ENCODE measurements around the gene MAGT1.

The MAGT1 gene

GRCh38 chrX:77930581-77930980, 35.3 kb upstream of the MAGT1 start:
- TF ChIP-seq CTCF (IDR thresholded peaks at IDR 0.05; ENCODE audit: insufficient read depth, low read length, poor library complexity, severe bottlenecking) (no peak), EZH2phosphoT487 (conservative IDR thresholded peaks at IDR 0.05; ENCODE audit: low read length) (no peak)
- H4K20me1 ChIP-seq (ENCODE audit: low read depth, low read length), result no peaks in the 10 kb centered on the region
- no peaks in the 10 kb centered on the region for H3F3A ChIP-seq (ENCODE audit: insufficient read depth)
- H3K36me3 ChIP-seq (ENCODE audit: low read length), result no peaks in the 10 kb centered on the region
- no peak overlapping the region for H3K9ac ChIP-seq (ENCODE audit: low read length)
- H3K4me3 ChIP-seq (ENCODE audit: insufficient read depth, low read length, poor library complexity, severe bottlenecking), result no peak overlapping the region
- no peaks in the 10 kb centered on the region for H3K79me2 ChIP-seq (ENCODE audit: insufficient read depth, low read length)
- H3K9me3 ChIP-seq (ENCODE audit: insufficient read depth, low read length), result no peaks in the 10 kb centered on the region
- no peak overlapping the region for H3K4me2 ChIP-seq (ENCODE audit: low read depth, low read length, poor library complexity, severe bottlenecking)
- H2AFZ ChIP-seq (ENCODE audit: low read depth, low read length, severe bottlenecking), result no peak overlapping the region
- no peak overlapping the region for H3K27ac ChIP-seq (ENCODE audit: low read depth, low read length)
- H3K27me3 ChIP-seq (ENCODE audit: low read length), result no peaks in the 10 kb centered on the region
- no peaks in the 10 kb centered on the region for H3K9me2 ChIP-seq (replicated peaks; ENCODE audit: insufficient read depth, low read length)

GRCh38 chrX:77925764-77926163, 30.5 kb upstream of the MAGT1 start:
- Histone ChIP-seq H3K4me3 (ENCODE audit: insufficient read depth, low read length, poor library complexity, severe bottlenecking) (no peak overlapping the region), H3K4me2 (ENCODE audit: low read depth, low read length, poor library complexity, severe bottlenecking) (peak overlapping the region; percentile 31), H3K9ac (ENCODE audit: low read length) (no peak overlapping the region), H3K9me3 (ENCODE audit: insufficient read depth, low read length) (no peaks in the 10 kb centered on the region), H3K36me3 (ENCODE audit: low read length) (no peaks in the 10 kb centered on the region), H4K20me1 (ENCODE audit: low read depth, low read length) (no peaks in the 10 kb centered on the region), H3K9me2 (replicated peaks; ENCODE audit: insufficient read depth, low read length) (no peaks in the 10 kb centered on the region), H3K27me3 (ENCODE audit: low read length) (no peaks in the 10 kb centered on the region), H2AFZ (ENCODE audit: low read depth, low read length, severe bottlenecking) (no peak overlapping the region), H3K79me2 (ENCODE audit: insufficient read depth, low read length) (no peaks in the 10 kb centered on the region), H3K27ac (ENCODE audit: low read depth, low read length) (no peak overlapping the region), H3F3A (ENCODE audit: insufficient read depth) (no peaks in the 10 kb centered on the region)
- TF ChIP-seq CTCF (IDR thresholded peaks at IDR 0.05; ENCODE audit: insufficient read depth, low read length, poor library complexity, severe bottlenecking) (no peak), EZH2phosphoT487 (conservative IDR thresholded peaks at IDR 0.05; ENCODE audit: low read length) (no peak)

GRCh38 chrX:77924320-77924859, 29.2 kb upstream of the MAGT1 start:
- H4K20me1 ChIP-seq (ENCODE audit: low read depth, low read length), result no peaks in the 10 kb centered on the region
- no peak overlapping the region for H3K9ac ChIP-seq (ENCODE audit: low read length)
- no peak overlapping the region for H2AFZ ChIP-seq (ENCODE audit: low read depth, low read length, severe bottlenecking)
- H3K79me2 ChIP-seq (ENCODE audit: insufficient read depth, low read length), result no peaks in the 10 kb centered on the region
- no peak overlapping the region for H3K27ac ChIP-seq (ENCODE audit: low read depth, low read length)
- H3K36me3 ChIP-seq (ENCODE audit: low read length), result no peaks in the 10 kb centered on the region
- H3F3A ChIP-seq (ENCODE audit: insufficient read depth), result no peaks in the 10 kb centered on the region
- H3K4me2 ChIP-seq (ENCODE audit: low read depth, low read length, poor library complexity, severe bottlenecking), result no peak overlapping the region
- no peak overlapping the region for H3K4me3 ChIP-seq (ENCODE audit: insufficient read depth, low read length, poor library complexity, severe bottlenecking)
- no peaks in the 10 kb centered on the region for H3K9me2 ChIP-seq (replicated peaks; ENCODE audit: insufficient read depth, low read length)
- H3K27me3 ChIP-seq (ENCODE audit: low read length), result no peaks in the 10 kb centered on the region
- TF ChIP-seq CTCF (IDR thresholded peaks at IDR 0.05; ENCODE audit: insufficient read depth, low read length, poor library complexity, severe bottlenecking) (no peak), EZH2phosphoT487 (conservative IDR thresholded peaks at IDR 0.05; ENCODE audit: low read length) (no peak)
- no peaks in the 10 kb centered on the region for H3K9me3 ChIP-seq (ENCODE audit: insufficient read depth, low read length)
